MG63 (cell line): ENCODE data around the gene SLC22A7. TPM values are rescaled to one million over a fixed set of nuclear protein-coding genes. Genes with fewer than 3 reads are reported as not detected.

Source experiments
- DNase-seq: peaks from one replicate; pipeline ENCODE4 v3.0.0-alpha.2; 2020
- H3K27me3 ChIP-seq: fragments of 250-450 bp; sonication (Bioruptor Pico); 2 replicates; pipeline ENCODE4 v1.5.1; 2020; ENCODE audit warnings: mild to moderate bottlenecking, moderate library complexity
- H3K36me3 ChIP-seq: fragments of 250-450 bp; sonication (Bioruptor Pico); 2 replicates; pipeline ENCODE4 v1.5.1; 2020; ENCODE audit warnings: mild to moderate bottlenecking, moderate library complexity
- H3K4me3 ChIP-seq: fragments of 250-450 bp; sonication (Bioruptor Pico); 2 replicates; pipeline ENCODE4 v1.5.1; 2020; ENCODE audit warnings: mild to moderate bottlenecking, moderate library complexity
- H3K9me3 ChIP-seq: fragments of 250-450 bp; sonication (Bioruptor Pico); 2 replicates; pipeline ENCODE4 v1.5.1; 2020; ENCODE audit warnings: mild to moderate bottlenecking, moderate library complexity
- total RNA-seq: library from RNA; depleted of rRNA; stranded (reverse); fragments of >200 nt; shearing (Covaris generic); gene quantifications from 2 replicates; pipeline ENCODE4 v1.2.3, GENCODE V29; 2014; ENCODE audit warnings: low replicate concordance

Gene SLC22A7
- total RNA-seq, 1 experiment from 2014 or later: not detected

GRCh38 chr6:43303751-43304331 lies 5.8 kb downstream of the SLC22A7 start:
- Histone ChIP-seq H3K27me3 (no peaks in the 10 kb centered on the region), H3K4me3 (no peak overlapping the region), H3K36me3 (no peaks in the 10 kb centered on the region), H3K9me3 (no peaks in the 10 kb centered on the region)
- no peak for DNase-seq

- H3K36me3 ChIP-seq: no peaks in the 10 kb centered on the region
These were observed 6.3 kb downstream of the SLC22A7 start for GRCh38 chr6:43304361-43304760.

GRCh38 chr6:43304882-43305281 lies 6.8 kb downstream of the SLC22A7 start:
- H3K36me3 ChIP-seq: no peaks in the 10 kb centered on the region
- H3K27me3 ChIP-seq: no peaks in the 10 kb centered on the region
- DNase-seq: no peak
- no peak overlapping the region for H3K4me3 ChIP-seq
- no peaks in the 10 kb centered on the region for H3K9me3 ChIP-seq

More at GRCh38 chr6:43304361-43304760, 6.3 kb downstream of the SLC22A7 start:
- no peak for DNase-seq
- Histone ChIP-seq H3K4me3 (no peak overlapping the region), H3K9me3 (no peaks in the 10 kb centered on the region), H3K27me3 (no peaks in the 10 kb centered on the region)

- DNase-seq: peak; percentile 7
These were observed 8.0 kb downstream of the SLC22A7 start for GRCh38 chr6:43306086-43306485.

GRCh38 chr6:43307451-43308100 lies 9.5 kb downstream of the SLC22A7 start:
- no peak overlapping the region for H3K4me3 ChIP-seq
- no peaks in the 10 kb centered on the region for H3K9me3 ChIP-seq
- no peaks in the 10 kb centered on the region for H3K27me3 ChIP-seq
- DNase-seq: no peak
- no peaks in the 10 kb centered on the region for H3K36me3 ChIP-seq

More at GRCh38 chr6:43306086-43306485, 8.0 kb downstream of the SLC22A7 start:
- Histone ChIP-seq H3K4me3 (no peak overlapping the region), H3K36me3 (no peaks in the 10 kb centered on the region), H3K9me3 (no peaks in the 10 kb centered on the region), H3K27me3 (no peaks in the 10 kb centered on the region)

- DNase-seq: peak; percentile 26
- Histone ChIP-seq H3K4me3 (no peak within 1 kb of the TSS), H3K27me3 (no peaks in the 10 kb centered on the region)
These were observed 10.3 kb downstream of the SLC22A7 start, which contains the start of gene CRIP3 for GRCh38 chr6:43308101-43308989. CRIP3 (minus strand) TSS chr6:43308826; CDS start chr6:43308792, 34 bp downstream.

GRCh38 chr6:43308990-43309477 lies 11.0 kb downstream of the SLC22A7 start:
- no peaks in the 10 kb centered on the region for H3K27me3 ChIP-seq
- H3K9me3 ChIP-seq: no peaks in the 10 kb centered on the region
- H3K4me3 ChIP-seq: no peak overlapping the region
- H3K36me3 ChIP-seq: no peaks in the 10 kb centered on the region
- no peak for DNase-seq

More at GRCh38 chr6:43308101-43308989, 10.3 kb downstream of the SLC22A7 start, which contains the start of gene CRIP3:
- Histone ChIP-seq H3K36me3 (no peaks in the 10 kb centered on the region), H3K9me3 (no peaks in the 10 kb centered on the region)

GRCh38 chr6:43310134-43310533 lies 12.1 kb downstream of the SLC22A7 start:
- no peaks in the 10 kb centered on the region for H3K27me3 ChIP-seq
- DNase-seq: no peak
- no peaks in the 10 kb centered on the region for H3K36me3 ChIP-seq
- H3K9me3 ChIP-seq: no peaks in the 10 kb centered on the region
- H3K4me3 ChIP-seq: no peak overlapping the region

- H3K27me3 ChIP-seq: no peaks in the 10 kb centered on the region
- no peaks in the 10 kb centered on the region for H3K9me3 ChIP-seq
- no peak for DNase-seq
- H3K4me3 ChIP-seq: no peak overlapping the region
- H3K36me3 ChIP-seq: no peaks in the 10 kb centered on the region
These were observed 12.6 kb downstream of the SLC22A7 start for GRCh38 chr6:43310624-43311023.

GRCh38 chr6:43311666-43312065 lies 13.6 kb downstream of the SLC22A7 start:
- H3K27me3 ChIP-seq: no peaks in the 10 kb centered on the region
- no peaks in the 10 kb centered on the region for H3K36me3 ChIP-seq
- no peak overlapping the region for H3K4me3 ChIP-seq
- no peaks in the 10 kb centered on the region for H3K9me3 ChIP-seq
- DNase-seq: no peak

- DNase-seq: no peak
- no peaks in the 10 kb centered on the region for H3K36me3 ChIP-seq
- H3K27me3 ChIP-seq: no peaks in the 10 kb centered on the region
- no peak overlapping the region for H3K4me3 ChIP-seq
- no peaks in the 10 kb centered on the region for H3K9me3 ChIP-seq
These were observed 15.8 kb downstream of the SLC22A7 start for GRCh38 chr6:43313813-43314212.

- no peaks in the 10 kb centered on the region for H3K27me3 ChIP-seq
- H3K4me3 ChIP-seq: no peak overlapping the region
- no peak for DNase-seq
- no peaks in the 10 kb centered on the region for H3K36me3 ChIP-seq
- H3K9me3 ChIP-seq: no peaks in the 10 kb centered on the region
These were observed 20.0 kb downstream of the SLC22A7 start for GRCh38 chr6:43318011-43318410.

- Histone ChIP-seq H3K36me3 (no peaks in the 10 kb centered on the region), H3K9me3 (no peaks in the 10 kb centered on the region), H3K4me3 (no peak overlapping the region), H3K27me3 (no peaks in the 10 kb centered on the region)
- no peak for DNase-seq
These were observed 27.8 kb downstream of the SLC22A7 start for GRCh38 chr6:43325876-43326275.

GRCh38 chr6:43328528-43328927 lies 30.5 kb downstream of the SLC22A7 start:
- H3K9me3 ChIP-seq: no peaks in the 10 kb centered on the region
- H3K4me3 ChIP-seq: no peak overlapping the region
- DNase-seq: no peak
- no peaks in the 10 kb centered on the region for H3K27me3 ChIP-seq
- H3K36me3 ChIP-seq: no peaks in the 10 kb centered on the region

- no peaks in the 10 kb centered on the region for H3K9me3 ChIP-seq
- H3K4me3 ChIP-seq: no peak overlapping the region
- no peaks in the 10 kb centered on the region for H3K36me3 ChIP-seq
- no peak for DNase-seq
- no peaks in the 10 kb centered on the region for H3K27me3 ChIP-seq
These were observed 33.4 kb downstream of the SLC22A7 start for GRCh38 chr6:43331470-43331869.

GRCh38 chr6:43331891-43332290 lies 33.8 kb downstream of the SLC22A7 start:
- no peak overlapping the region for H3K4me3 ChIP-seq
- H3K27me3 ChIP-seq: no peaks in the 10 kb centered on the region
- no peak for DNase-seq
- no peaks in the 10 kb centered on the region for H3K9me3 ChIP-seq
- H3K36me3 ChIP-seq: no peaks in the 10 kb centered on the region

- Histone ChIP-seq H3K4me3 (no peak overlapping the region), H3K9me3 (no peaks in the 10 kb centered on the region), H3K36me3 (no peaks in the 10 kb centered on the region), H3K27me3 (no peaks in the 10 kb centered on the region)
- no peak for DNase-seq
These were observed 36.5 kb downstream of the SLC22A7 start for GRCh38 chr6:43334466-43335095.
